PFSK-1 (cell line): Measurements from ENCODE around the gene GPR132.

ENCODE experiments used
- POLR2AphosphoS5 ChIP-seq: IDR thresholded peaks from 2 replicates; pipeline ENCODE4 v1.6.1; 2012; ENCODE audit warnings: low read depth, mild to moderate bottlenecking, control low read depth, low read length, moderate library complexity
- TAF1 ChIP-seq: IDR thresholded peaks from 2 replicates; pipeline ENCODE4 v1.6.1; 2012; ENCODE audit warnings: low read length, control low read depth, borderline replicate concordance; ENCODE audit not compliant: insufficient read depth
- TF ChIP-seq, protein P1 (sequence below), 2 experiments: IDR thresholded peaks; 2 replicates each; pipeline versions ENCODE4 v1.6.1 to v1.8.0; 2011 to 2012; ENCODE audit warnings: low read depth in 2 of 2, low read length in 2 of 2, control low read depth in 1 of 2, inconsistent platforms in 1 of 2, mild to moderate bottlenecking in 1 of 2, moderate library complexity in 1 of 2; ENCODE audit not compliant: insufficient read depth in 1 of 2

GRCh38 chr14:105071326-105071725 is 6.1 kb upstream of the GPR132 start:
- TF ChIP-seq POLR2AphosphoS5, result no peak
- TF ChIP-seq, protein P1, sequence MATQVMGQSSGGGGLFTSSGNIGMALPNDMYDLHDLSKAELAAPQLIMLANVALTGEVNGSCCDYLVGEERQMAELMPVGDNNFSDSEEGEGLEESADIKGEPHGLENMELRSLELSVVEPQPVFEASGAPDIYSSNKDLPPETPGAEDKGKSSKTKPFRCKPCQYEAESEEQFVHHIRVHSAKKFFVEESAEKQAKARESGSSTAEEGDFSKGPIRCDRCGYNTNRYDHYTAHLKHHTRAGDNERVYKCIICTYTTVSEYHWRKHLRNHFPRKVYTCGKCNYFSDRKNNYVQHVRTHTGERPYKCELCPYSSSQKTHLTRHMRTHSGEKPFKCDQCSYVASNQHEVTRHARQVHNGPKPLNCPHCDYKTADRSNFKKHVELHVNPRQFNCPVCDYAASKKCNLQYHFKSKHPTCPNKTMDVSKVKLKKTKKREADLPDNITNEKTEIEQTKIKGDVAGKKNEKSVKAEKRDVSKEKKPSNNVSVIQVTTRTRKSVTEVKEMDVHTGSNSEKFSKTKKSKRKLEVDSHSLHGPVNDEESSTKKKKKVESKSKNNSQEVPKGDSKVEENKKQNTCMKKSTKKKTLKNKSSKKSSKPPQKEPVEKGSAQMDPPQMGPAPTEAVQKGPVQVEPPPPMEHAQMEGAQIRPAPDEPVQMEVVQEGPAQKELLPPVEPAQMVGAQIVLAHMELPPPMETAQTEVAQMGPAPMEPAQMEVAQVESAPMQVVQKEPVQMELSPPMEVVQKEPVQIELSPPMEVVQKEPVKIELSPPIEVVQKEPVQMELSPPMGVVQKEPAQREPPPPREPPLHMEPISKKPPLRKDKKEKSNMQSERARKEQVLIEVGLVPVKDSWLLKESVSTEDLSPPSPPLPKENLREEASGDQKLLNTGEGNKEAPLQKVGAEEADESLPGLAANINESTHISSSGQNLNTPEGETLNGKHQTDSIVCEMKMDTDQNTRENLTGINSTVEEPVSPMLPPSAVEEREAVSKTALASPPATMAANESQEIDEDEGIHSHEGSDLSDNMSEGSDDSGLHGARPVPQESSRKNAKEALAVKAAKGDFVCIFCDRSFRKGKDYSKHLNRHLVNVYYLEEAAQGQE (IDR thresholded peaks at IDR 0.05; ENCODE audit: insufficient read depth in 1 of 2, low read depth in 2 of 2, low read length in 2 of 2), result no peak
- no peak for TF ChIP-seq TAF1
